ENCODE results near the gene MEIS2.

The MEIS2 gene

GRCh38 chr15:37101980-37102304 is 1.6 kb upstream of the MEIS2 start:
- peak overlapping the region; percentile 74 for H3K4me3 ChIP-seq (ENCODE audit: low read depth, low read length)
- DNase-seq (ENCODE audit: low read depth) = no peak
- TF ChIP-seq POLR2A (IDR thresholded peaks at IDR 0.05; ENCODE audit: extremely low read depth, insufficient read length) (no peak), CTCF (IDR thresholded peaks at IDR 0.05; ENCODE audit: low read depth, low read length) (no peak), MYC (IDR thresholded peaks at IDR 0.05; ENCODE audit: low read depth, low read length) (no peak), MAX (IDR thresholded peaks at IDR 0.05; ENCODE audit: low read depth, low read length) (no peak)

GRCh38 chr15:37100966-37101215 is 542 bp upstream of the MEIS2 start:
- no peak for TF ChIP-seq CTCF (IDR thresholded peaks at IDR 0.05; ENCODE audit: low read depth, low read length)
- no peak for TF ChIP-seq MAX (IDR thresholded peaks at IDR 0.05; ENCODE audit: low read depth, low read length)
- no peak for TF ChIP-seq POLR2A (IDR thresholded peaks at IDR 0.05; ENCODE audit: extremely low read depth, insufficient read length)
- no peak; the same call in 1 of the 2 replicates for TF ChIP-seq MYC (IDR thresholded peaks at IDR 0.05; ENCODE audit: low read depth, low read length)
- H3K4me3 ChIP-seq (ENCODE audit: low read depth, low read length) = peak overlapping the region; percentile 74
- no peak for DNase-seq (ENCODE audit: low read depth)

- DNase-seq (ENCODE audit: low read depth) = peak; percentile 40
- TF ChIP-seq MAX (IDR thresholded peaks at IDR 0.05; ENCODE audit: low read depth, low read length) (no peak), POLR2A (IDR thresholded peaks at IDR 0.05; ENCODE audit: extremely low read depth, insufficient read length) (no peak), CTCF (IDR thresholded peaks at IDR 0.05; ENCODE audit: low read depth, low read length) (no peak), MYC (IDR thresholded peaks at IDR 0.05; ENCODE audit: low read depth, low read length) (no peak)
- H3K4me3 ChIP-seq (ENCODE audit: low read depth, low read length) = peak overlapping the region; percentile 74
These were observed 835 bp downstream of the MEIS2 start for GRCh38 chr15:37099319-37100108.

- H3K4me3 ChIP-seq (ENCODE audit: low read depth, low read length) = peak overlapping the region; percentile 74
- DNase-seq (ENCODE audit: low read depth) = peak; percentile 66
These were observed 1.7 kb downstream of the MEIS2 start for GRCh38 chr15:37098468-37099318.

More at GRCh38 chr15:37098468-37099318, 1.7 kb downstream of the MEIS2 start:
- peak; percentile 48; the same call in 1 of the 2 replicates for TF ChIP-seq MYC (IDR thresholded peaks at IDR 0.05; ENCODE audit: low read depth, low read length)
- no peak for TF ChIP-seq CTCF (IDR thresholded peaks at IDR 0.05; ENCODE audit: low read depth, low read length)
- peak; percentile 25; the same call in 1 of the 2 replicates for TF ChIP-seq MAX (IDR thresholded peaks at IDR 0.05; ENCODE audit: low read depth, low read length)
- TF ChIP-seq POLR2A (IDR thresholded peaks at IDR 0.05; ENCODE audit: extremely low read depth, insufficient read length) = no peak

All from NB4 (cell line).